Activated CD4-positive, CD25-positive, alpha-beta regulatory T cell (primary cell): ENCODE measurements around the gene PRSS21.

Experiments used
- DNase-seq, 4 experiments: peaks; one replicate each; lab custom pipeline; 2025; lab: John Stamatoyannopoulos, UW

The PRSS21 gene

GRCh38 chr16:2867661-2867986 lies 50.6 kb downstream of the PRSS21 start:
- DNase-seq: no peak

- DNase-seq: peak; percentile 77 to 98 (median 89)
Measured at GRCh38 chr16:2867987-2868789, 51.2 kb downstream of the PRSS21 start.
